H9 (cell line): Measurements from ENCODE around the gene LRRC23. TPM values are rescaled to one million over a fixed set of nuclear protein-coding genes. Genes with fewer than 3 reads are reported as not detected.

Experiments
- DNase-seq: peaks from one replicate; pipeline ENCODE4 v3.0.0-alpha.2; 2017
- H2AFZ ChIP-seq: one replicate; pipeline ENCODE4 v1.6.1; 2013; ENCODE audit warnings: mild to moderate bottlenecking, low read length, control low read depth, moderate library complexity
- H2AK5ac ChIP-seq: 2 replicates; pipeline ENCODE4 v1.6.1; 2013; ENCODE audit warnings: low read length, control low read depth, mixed read lengths; ENCODE audit not compliant: insufficient read length
- H2BK120ac ChIP-seq: one replicate; pipeline ENCODE4 v1.6.1; 2013; ENCODE audit warnings: low read depth, mild to moderate bottlenecking, low read length, control low read depth, inconsistent platforms; ENCODE audit not compliant: poor library complexity, severe bottlenecking
- H2BK12ac ChIP-seq: 2 replicates; pipeline ENCODE4 v1.6.1; 2013; ENCODE audit warnings: low read length, control low read depth, mixed read lengths, low read depth; ENCODE audit not compliant: insufficient read length
- H2BK15ac ChIP-seq: 2 replicates; pipeline ENCODE4 v1.6.1; 2013; ENCODE audit warnings: low read depth, low read length, control low read depth
- H2BK20ac ChIP-seq: one replicate; pipeline ENCODE4 v1.6.1; 2013; ENCODE audit warnings: low read depth, mild to moderate bottlenecking, low read length, control low read depth, inconsistent platforms; ENCODE audit not compliant: poor library complexity, severe bottlenecking
- H2BK5ac ChIP-seq: 2 replicates; pipeline ENCODE4 v1.6.1; 2013; ENCODE audit warnings: low read length, control low read depth, mixed read lengths; ENCODE audit not compliant: insufficient read length
- H3K14ac ChIP-seq: 2 replicates; pipeline ENCODE4 v1.6.1; 2013; ENCODE audit warnings: low read length, control low read depth; ENCODE audit not compliant: insufficient read depth
- H3K18ac ChIP-seq: 2 replicates; pipeline ENCODE4 v1.6.1; 2013; ENCODE audit warnings: low read depth, mild to moderate bottlenecking, mixed read lengths, low read length, control low read depth; ENCODE audit not compliant: insufficient read length
- H3K23ac ChIP-seq: 2 replicates; pipeline ENCODE4 v1.6.1; 2013; ENCODE audit warnings: low read length, control low read depth, mixed read lengths, low read depth; ENCODE audit not compliant: insufficient read length
- H3K23me2 ChIP-seq: 2 replicates; pipeline ENCODE4 v1.6.1; 2013; ENCODE audit warnings: low read depth, mild to moderate bottlenecking, mixed read lengths, low read length, control low read depth; ENCODE audit not compliant: insufficient read length, poor library complexity, severe bottlenecking
- H3K27ac ChIP-seq: 2 replicates; pipeline ENCODE4 v1.5.1; 2013; ENCODE audit warnings: low read length, control low read depth, mixed read lengths, low read depth; ENCODE audit not compliant: insufficient read length
- H3K27me3 ChIP-seq: 2 replicates; pipeline ENCODE4 v1.6.1; 2013; ENCODE audit warnings: low read length, control low read depth, inconsistent platforms; ENCODE audit not compliant: insufficient read depth
- H3K4ac ChIP-seq: 2 replicates; pipeline ENCODE4 v1.6.1; 2013; ENCODE audit warnings: low read depth, mild to moderate bottlenecking, control low read depth, inconsistent platforms, low read length, moderate library complexity
- H3K4me1 ChIP-seq: 2 replicates; pipeline ENCODE4 v1.6.1; 2013; ENCODE audit warnings: low read length, control low read depth, inconsistent platforms; ENCODE audit not compliant: insufficient read depth
- H3K4me2 ChIP-seq: 2 replicates; pipeline ENCODE4 v1.6.1; 2013; ENCODE audit warnings: low read length, control low read depth, mixed read lengths; ENCODE audit not compliant: insufficient read length, insufficient read depth
- H3K56ac ChIP-seq: 2 replicates; pipeline ENCODE4 v1.6.1; 2013; ENCODE audit warnings: low read depth, mild to moderate bottlenecking, mixed read lengths, low read length, control low read depth; ENCODE audit not compliant: insufficient read length
- H3K79me1 ChIP-seq: 2 replicates; pipeline ENCODE4 v1.6.1; 2013; ENCODE audit warnings: low read depth, mild to moderate bottlenecking, moderate library complexity, low read length, control low read depth, inconsistent platforms; ENCODE audit not compliant: insufficient read depth, poor library complexity, severe bottlenecking
- H3K79me2 ChIP-seq: 2 replicates; pipeline ENCODE4 v1.6.1; 2013; ENCODE audit warnings: low read length, control low read depth, inconsistent platforms; ENCODE audit not compliant: insufficient read depth
- H3K9ac ChIP-seq: 2 replicates; pipeline ENCODE4 v1.6.1; 2013; ENCODE audit warnings: low read length, control low read depth, mixed read lengths; ENCODE audit not compliant: insufficient read length; ENCODE audit errors: extremely low read depth
- H3K9me3 ChIP-seq: one replicate; pipeline ENCODE4 v1.6.1; 2013; ENCODE audit warnings: low read depth, low read length, inconsistent platforms; ENCODE audit not compliant: control insufficient read depth
- H3T11ph ChIP-seq: one replicate; pipeline ENCODE4 v1.6.1; 2013; ENCODE audit warnings: mild to moderate bottlenecking, low read length, control low read depth, inconsistent platforms
- H4K20me1 ChIP-seq: one replicate; pipeline ENCODE4 v1.6.1; 2013; ENCODE audit not compliant: control insufficient read depth, insufficient read length, insufficient read depth
- H4K5ac ChIP-seq: 2 replicates; pipeline ENCODE4 v1.6.1; 2013; ENCODE audit warnings: low read depth, mild to moderate bottlenecking, mixed read lengths, low read length, control low read depth; ENCODE audit not compliant: insufficient read length
- H4K8ac ChIP-seq: replicated peaks from 2 replicates; pipeline ENCODE4 v1.6.1; 2013; ENCODE audit warnings: low read length, control low read depth, mixed read lengths, low read depth; ENCODE audit not compliant: insufficient read length
- H4K91ac ChIP-seq: 2 replicates; pipeline ENCODE4 v1.6.1; 2013; ENCODE audit warnings: low read depth, mild to moderate bottlenecking, moderate library complexity, mixed read lengths, low read length, control low read depth; ENCODE audit not compliant: insufficient read length
- H3K27ac Mint-ChIP-seq, 3 experiments: 2 replicates in 2 of 3; 3 replicates in 1 of 3; pipeline ENCODE4 v1.8.0; 2020 to 2021; ENCODE audit warnings: mixed read lengths in 3 of 3, mild to moderate bottlenecking in 1 of 3, moderate library complexity in 1 of 3
- H3K27me3 Mint-ChIP-seq: 2 replicates; pipeline ENCODE4 v1.8.0; 2021; ENCODE audit warnings: low read depth, mild to moderate bottlenecking, moderate library complexity, mixed read lengths
- H3K36me3 Mint-ChIP-seq, 3 experiments: 2 replicates in 2 of 3; 3 replicates in 1 of 3; pipeline ENCODE4 v1.8.0; 2020 to 2021; ENCODE audit warnings: low read depth in 3 of 3, mixed read lengths in 3 of 3; ENCODE audit not compliant: insufficient read depth in 1 of 3
- H3K4me1 Mint-ChIP-seq, 2 experiments: 2 replicates each; pipeline ENCODE4 v1.8.0; 2020; ENCODE audit warnings: mixed read lengths in 2 of 2
- H3K4me3 Mint-ChIP-seq, 2 experiments: 2 replicates in 1 of 2; 3 replicates in 1 of 2; pipeline ENCODE4 v1.8.0; 2020 to 2021; ENCODE audit warnings: mild to moderate bottlenecking in 2 of 2, mixed read lengths in 2 of 2, moderate library complexity in 1 of 2
- H3K9me3 Mint-ChIP-seq, 2 experiments: 2 replicates in 1 of 2; 3 replicates in 1 of 2; pipeline ENCODE4 v1.8.0; 2020; ENCODE audit warnings: mild to moderate bottlenecking in 2 of 2, mixed read lengths in 2 of 2, moderate library complexity in 1 of 2
- WGBS: extraction: QIAGEN DNeasy Blood & Tissue Kit; methylation state at CpG from one replicate; pipeline ENCODE4 v1.1.7; 2013; ENCODE audit warnings: missing lambda C conversion rate, low lambda C conversion rate, mixed read lengths; ENCODE audit not compliant: insufficient read length; ENCODE audit errors: extremely low coverage; 5-methylcytosine and 5-hydroxymethylcytosine counted together
- total RNA-seq: library from RNA; stranded (reverse); gene quantifications from 2 replicates; pipeline ENCODE4 v1.2.1, GENCODE V29; 2021
- TF ChIP-seq, protein P1 (sequence below): fragments of 200-600 bp; sonication (generic); conservative IDR thresholded peaks from 3 replicates; pipeline ENCODE4 v1.8.0; 2021; ENCODE audit warnings: antibody characterized with exemption, mild to moderate bottlenecking

Gene LRRC23
- total RNA-seq, 1 experiment from 2014 or later = 2.1 TPM

DNA sequence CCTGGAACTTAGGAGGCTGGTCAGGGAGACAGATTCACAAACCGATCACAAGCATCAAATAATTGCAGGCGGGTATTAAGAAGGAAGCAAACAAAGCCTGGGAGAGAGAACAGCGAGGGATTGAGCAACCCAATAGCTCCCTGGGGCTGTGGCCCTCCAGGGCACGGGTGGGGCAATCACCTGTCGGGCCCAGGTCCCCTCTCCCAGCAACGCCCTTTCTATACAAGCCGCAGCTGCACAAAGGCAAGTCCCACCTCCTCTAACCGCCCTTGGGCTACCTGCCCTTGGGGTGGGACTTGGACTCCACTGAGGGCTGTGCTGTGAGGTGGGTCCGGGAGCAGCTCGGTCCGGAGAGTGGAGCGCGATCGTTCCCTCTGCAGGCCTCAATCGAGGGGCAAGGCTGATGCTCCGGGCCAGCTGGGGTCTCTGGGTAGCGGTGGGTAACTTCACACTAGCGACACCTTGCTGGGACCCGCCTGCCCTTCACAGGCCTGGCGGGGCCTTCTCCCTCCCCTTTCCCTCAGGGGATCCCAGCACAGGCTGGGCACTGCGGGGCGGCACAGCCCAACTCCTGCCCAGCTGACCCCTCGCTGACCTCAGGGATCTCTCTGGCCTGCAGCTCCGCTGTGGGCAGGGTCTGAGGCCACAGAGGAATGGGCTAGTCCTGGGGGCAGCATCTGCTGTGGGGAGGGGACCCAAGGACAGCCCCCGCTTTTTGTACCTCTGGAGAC is 57.8 kb downstream of the LRRC23 start:
- no peaks in the 10 kb centered on the region for H3K9me3 Mint-ChIP-seq
- peaks cover 6% of the 10 kb centered on the region; the same call in 1 of the 2 replicates for H3K4me1 ChIP-seq
- H3K27ac ChIP-seq = no peak overlapping the region
- H2BK15ac ChIP-seq = peak overlapping the region; percentile 18; the same call in 1 of the 2 replicates
- DNase-seq = peak; percentile 81
- peak overlapping the region; percentile 72 for H3K4me2 ChIP-seq
- no peaks in the 10 kb centered on the region for H3K9me3 ChIP-seq
- H3K79me2 ChIP-seq = no peaks in the 10 kb centered on the region; the same call in 1 of the 2 replicates
- H2AFZ ChIP-seq = no peak overlapping the region
- H2BK5ac ChIP-seq = no peak overlapping the region
- peak overlapping the region; percentile 68 to 82 for H3K4me3 Mint-ChIP-seq
- no peak overlapping the region for H3K4ac ChIP-seq
- H3K23me2 ChIP-seq = peaks cover 17% of the 10 kb centered on the region
- no peaks in the 10 kb centered on the region for H3K79me1 ChIP-seq
- no CpG with 5 or more reads among the region's 25 CpGs for WGBS
- H3K18ac ChIP-seq = peak overlapping the region; percentile 71
- no peak overlapping the region for H3K23ac ChIP-seq
- peak overlapping the region; percentile 54 for H3K9ac ChIP-seq
- no peak overlapping the region for H2BK20ac ChIP-seq
- no peak overlapping the region for H3T11ph ChIP-seq
- peaks cover 45 to 60% of the 10 kb centered on the region in 2 experiments for H3K4me1 Mint-ChIP-seq
- no peak overlapping the region for H2BK12ac ChIP-seq
- TF ChIP-seq, protein P1, sequence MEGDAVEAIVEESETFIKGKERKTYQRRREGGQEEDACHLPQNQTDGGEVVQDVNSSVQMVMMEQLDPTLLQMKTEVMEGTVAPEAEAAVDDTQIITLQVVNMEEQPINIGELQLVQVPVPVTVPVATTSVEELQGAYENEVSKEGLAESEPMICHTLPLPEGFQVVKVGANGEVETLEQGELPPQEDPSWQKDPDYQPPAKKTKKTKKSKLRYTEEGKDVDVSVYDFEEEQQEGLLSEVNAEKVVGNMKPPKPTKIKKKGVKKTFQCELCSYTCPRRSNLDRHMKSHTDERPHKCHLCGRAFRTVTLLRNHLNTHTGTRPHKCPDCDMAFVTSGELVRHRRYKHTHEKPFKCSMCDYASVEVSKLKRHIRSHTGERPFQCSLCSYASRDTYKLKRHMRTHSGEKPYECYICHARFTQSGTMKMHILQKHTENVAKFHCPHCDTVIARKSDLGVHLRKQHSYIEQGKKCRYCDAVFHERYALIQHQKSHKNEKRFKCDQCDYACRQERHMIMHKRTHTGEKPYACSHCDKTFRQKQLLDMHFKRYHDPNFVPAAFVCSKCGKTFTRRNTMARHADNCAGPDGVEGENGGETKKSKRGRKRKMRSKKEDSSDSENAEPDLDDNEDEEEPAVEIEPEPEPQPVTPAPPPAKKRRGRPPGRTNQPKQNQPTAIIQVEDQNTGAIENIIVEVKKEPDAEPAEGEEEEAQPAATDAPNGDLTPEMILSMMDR = no peak
- peaks cover 2% of the 10 kb centered on the region for H4K20me1 ChIP-seq
- no peaks in the 10 kb centered on the region; the same call in 1 of the 2 replicates for H3K27me3 Mint-ChIP-seq
- H2BK120ac ChIP-seq = no peak overlapping the region
- no peak overlapping the region for H2AK5ac ChIP-seq
- H4K8ac ChIP-seq = no peak overlapping the region
- H3K27ac Mint-ChIP-seq = peak overlapping the region; percentile 98 to 99 (median 99)
- no peak overlapping the region for H3K56ac ChIP-seq
- H3K27me3 ChIP-seq = no peaks in the 10 kb centered on the region
- peak overlapping the region; percentile 10 for H4K91ac ChIP-seq
- H4K5ac ChIP-seq = no peak overlapping the region
- H3K14ac ChIP-seq = peak overlapping the region; percentile 79
- H3K36me3 Mint-ChIP-seq = peaks cover 18 to 33% (median 22%) of the 10 kb centered on the region in 3 experiments
